ENCODE data around the gene DPEP2.

The DPEP2 gene

DNA sequence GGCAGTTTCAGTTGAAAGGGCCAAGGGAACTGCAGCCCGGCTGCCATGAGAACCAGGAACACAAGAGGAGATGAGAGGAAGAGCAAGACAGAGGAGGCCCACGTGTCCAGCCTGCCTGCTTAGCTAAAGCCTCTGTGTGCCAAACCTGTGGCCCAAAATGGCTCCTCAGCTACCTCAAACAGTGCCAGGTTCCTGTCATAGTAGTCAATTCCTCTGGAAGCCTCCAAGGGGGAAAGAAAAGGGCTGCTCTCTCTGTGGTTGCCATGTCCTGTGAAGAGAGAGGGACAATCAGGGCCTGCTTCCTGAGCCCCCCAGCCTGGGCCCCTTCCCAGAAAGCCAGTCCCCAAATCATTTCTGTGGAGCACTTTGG, 36.0 kb downstream of the DPEP2 start:
- TF ChIP-seq FOXP2 (optimal IDR thresholded peaks at IDR 0.05; ENCODE audit: borderline replicate concordance, extremely low read depth, extremely low read length, insufficient read depth) (no peak), SIN3A (IDR thresholded peaks at IDR 0.05; ENCODE audit: borderline replicate concordance, insufficient read depth, low read length) (no peak), POLR2AphosphoS5 (IDR thresholded peaks at IDR 0.05; ENCODE audit: low read depth, low read length) (no peak), TAF1 (IDR thresholded peaks at IDR 0.05; ENCODE audit: borderline replicate concordance, insufficient read depth, low read length) (no peak)
- TF ChIP-seq, protein P1, sequence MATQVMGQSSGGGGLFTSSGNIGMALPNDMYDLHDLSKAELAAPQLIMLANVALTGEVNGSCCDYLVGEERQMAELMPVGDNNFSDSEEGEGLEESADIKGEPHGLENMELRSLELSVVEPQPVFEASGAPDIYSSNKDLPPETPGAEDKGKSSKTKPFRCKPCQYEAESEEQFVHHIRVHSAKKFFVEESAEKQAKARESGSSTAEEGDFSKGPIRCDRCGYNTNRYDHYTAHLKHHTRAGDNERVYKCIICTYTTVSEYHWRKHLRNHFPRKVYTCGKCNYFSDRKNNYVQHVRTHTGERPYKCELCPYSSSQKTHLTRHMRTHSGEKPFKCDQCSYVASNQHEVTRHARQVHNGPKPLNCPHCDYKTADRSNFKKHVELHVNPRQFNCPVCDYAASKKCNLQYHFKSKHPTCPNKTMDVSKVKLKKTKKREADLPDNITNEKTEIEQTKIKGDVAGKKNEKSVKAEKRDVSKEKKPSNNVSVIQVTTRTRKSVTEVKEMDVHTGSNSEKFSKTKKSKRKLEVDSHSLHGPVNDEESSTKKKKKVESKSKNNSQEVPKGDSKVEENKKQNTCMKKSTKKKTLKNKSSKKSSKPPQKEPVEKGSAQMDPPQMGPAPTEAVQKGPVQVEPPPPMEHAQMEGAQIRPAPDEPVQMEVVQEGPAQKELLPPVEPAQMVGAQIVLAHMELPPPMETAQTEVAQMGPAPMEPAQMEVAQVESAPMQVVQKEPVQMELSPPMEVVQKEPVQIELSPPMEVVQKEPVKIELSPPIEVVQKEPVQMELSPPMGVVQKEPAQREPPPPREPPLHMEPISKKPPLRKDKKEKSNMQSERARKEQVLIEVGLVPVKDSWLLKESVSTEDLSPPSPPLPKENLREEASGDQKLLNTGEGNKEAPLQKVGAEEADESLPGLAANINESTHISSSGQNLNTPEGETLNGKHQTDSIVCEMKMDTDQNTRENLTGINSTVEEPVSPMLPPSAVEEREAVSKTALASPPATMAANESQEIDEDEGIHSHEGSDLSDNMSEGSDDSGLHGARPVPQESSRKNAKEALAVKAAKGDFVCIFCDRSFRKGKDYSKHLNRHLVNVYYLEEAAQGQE (IDR thresholded peaks at IDR 0.05; ENCODE audit: insufficient read depth in 1 of 2, low read depth in 2 of 2, low read length in 2 of 2): no peak

DNA sequence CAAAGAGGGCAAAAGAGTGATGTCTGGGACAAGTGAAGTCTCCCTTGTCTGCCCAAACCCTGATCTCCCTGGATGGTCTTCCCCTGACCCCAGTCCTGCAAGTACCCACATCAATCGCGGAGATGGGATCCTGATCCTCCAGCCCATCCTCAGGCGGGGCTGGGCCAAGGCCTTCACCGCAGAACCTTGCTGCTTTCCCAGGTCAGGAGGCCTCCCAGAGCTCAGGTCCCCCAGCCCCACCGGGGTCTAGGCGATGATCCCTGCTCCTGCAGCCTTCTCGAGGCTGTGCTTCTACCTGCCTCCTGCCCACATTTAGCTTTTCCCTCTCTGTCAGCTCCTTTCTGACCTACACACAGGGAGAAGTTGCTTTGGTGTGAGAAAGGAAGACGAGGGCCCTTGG, 37.1 kb downstream of the DPEP2 start:
- TF ChIP-seq POLR2AphosphoS5 (IDR thresholded peaks at IDR 0.05; ENCODE audit: low read depth, low read length) (no peak), SIN3A (IDR thresholded peaks at IDR 0.05; ENCODE audit: borderline replicate concordance, insufficient read depth, low read length) (no peak)

DNA sequence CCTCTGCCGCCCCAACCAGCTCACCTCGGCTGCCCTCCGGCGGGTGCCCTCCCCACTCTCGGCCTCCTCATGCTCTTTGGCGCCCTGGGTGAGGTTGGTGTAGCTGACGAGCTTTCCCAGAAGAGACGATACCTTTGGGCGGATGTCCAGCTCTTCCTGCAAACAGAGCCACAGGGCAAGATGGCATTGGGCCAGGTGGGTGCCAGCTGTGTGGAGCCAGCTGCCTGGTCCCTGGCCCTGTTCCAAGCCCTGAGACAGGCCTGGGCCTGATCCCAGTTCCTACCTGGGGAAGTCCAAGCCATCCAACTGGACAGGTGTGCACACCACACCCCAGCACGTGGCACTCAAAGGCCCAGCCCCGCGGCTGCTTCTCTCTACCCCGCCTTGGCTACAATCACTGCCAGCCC, 37.7 kb downstream of the DPEP2 start:
- no peak for TF ChIP-seq TAF1 (IDR thresholded peaks at IDR 0.05; ENCODE audit: borderline replicate concordance, insufficient read depth, low read length)
- TF ChIP-seq, protein P1 (IDR thresholded peaks at IDR 0.05; ENCODE audit: insufficient read depth in 1 of 2, low read depth in 2 of 2, low read length in 2 of 2): no peak
- TF ChIP-seq SIN3A (IDR thresholded peaks at IDR 0.05; ENCODE audit: borderline replicate concordance, insufficient read depth, low read length): no peak
- TF ChIP-seq POLR2AphosphoS5 (IDR thresholded peaks at IDR 0.05; ENCODE audit: low read depth, low read length): no peak
- no peak for TF ChIP-seq FOXP2 (optimal IDR thresholded peaks at IDR 0.05; ENCODE audit: borderline replicate concordance, extremely low read depth, extremely low read length, insufficient read depth)

DNA sequence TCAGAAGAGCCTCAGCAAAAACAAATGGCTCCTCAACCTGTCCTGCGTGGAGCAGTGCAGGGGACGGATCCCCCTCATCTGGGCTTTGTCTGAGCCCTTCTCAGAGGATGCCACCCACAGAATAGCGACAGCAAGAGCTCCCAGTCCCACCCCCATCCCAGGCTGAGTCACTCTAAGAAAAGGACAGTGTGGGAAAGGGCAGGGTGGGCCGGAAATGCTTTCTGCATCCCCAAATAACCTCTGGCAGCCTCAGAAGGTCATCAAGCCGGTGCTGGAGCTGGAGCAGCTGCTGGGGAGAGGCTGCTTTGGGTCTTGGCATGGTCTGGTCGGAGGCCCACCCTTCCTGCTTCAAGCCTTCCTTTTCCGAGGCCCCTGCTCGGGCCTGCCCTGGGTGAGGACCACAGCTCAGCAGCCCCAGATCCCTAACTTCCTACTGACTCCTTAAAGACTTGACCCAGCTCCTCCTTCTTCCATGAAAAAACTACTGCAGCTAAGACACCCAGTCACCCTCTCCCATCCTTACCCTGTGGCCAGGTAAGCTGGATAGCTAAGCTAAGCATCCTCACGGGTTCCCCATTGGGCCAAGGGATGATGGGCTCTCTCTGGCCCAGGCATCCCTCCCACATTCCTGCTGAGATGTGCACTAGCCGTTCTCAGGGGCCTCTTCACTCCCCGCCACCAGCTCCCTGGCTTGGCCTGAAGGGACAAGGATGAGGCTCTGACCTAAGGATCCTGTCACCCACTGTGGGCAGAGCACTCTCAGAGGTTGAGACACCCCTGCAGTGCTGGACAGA, 39.6 kb downstream of the DPEP2 start:
- no peak for TF ChIP-seq SIN3A (IDR thresholded peaks at IDR 0.05; ENCODE audit: borderline replicate concordance, insufficient read depth, low read length)
- TF ChIP-seq TAF1 (IDR thresholded peaks at IDR 0.05; ENCODE audit: borderline replicate concordance, insufficient read depth, low read length): no peak
- TF ChIP-seq POLR2AphosphoS5 (IDR thresholded peaks at IDR 0.05; ENCODE audit: low read depth, low read length): no peak
- TF ChIP-seq, protein P1 (IDR thresholded peaks at IDR 0.05; ENCODE audit: insufficient read depth in 1 of 2, low read depth in 2 of 2, low read length in 2 of 2): no peak
- no peak for TF ChIP-seq FOXP2 (optimal IDR thresholded peaks at IDR 0.05; ENCODE audit: borderline replicate concordance, extremely low read depth, extremely low read length, insufficient read depth)

DNA sequence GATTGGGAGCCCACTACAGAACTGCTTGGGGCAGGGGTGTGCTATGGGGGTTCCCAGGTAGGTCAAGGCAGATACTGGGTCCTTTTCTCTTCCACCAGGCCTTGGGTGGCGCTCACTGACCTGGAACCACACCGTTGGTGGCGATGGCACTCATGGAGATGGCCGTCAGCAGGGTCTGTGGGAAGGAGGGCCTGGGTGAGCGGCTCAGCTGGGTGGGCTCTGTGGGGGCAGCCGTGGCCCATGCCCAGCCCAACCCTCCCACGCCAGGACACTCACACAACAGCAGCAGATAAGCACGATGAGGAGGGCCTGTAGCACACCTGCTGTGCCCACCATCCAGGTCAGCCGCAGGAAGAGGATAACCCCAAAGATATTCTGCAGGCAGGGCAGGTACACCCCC, 41.7 kb downstream of the DPEP2 start:
- no peak for TF ChIP-seq POLR2AphosphoS5 (IDR thresholded peaks at IDR 0.05; ENCODE audit: low read depth, low read length)
- no peak for TF ChIP-seq TAF1 (IDR thresholded peaks at IDR 0.05; ENCODE audit: borderline replicate concordance, insufficient read depth, low read length)
- TF ChIP-seq, protein P1 (IDR thresholded peaks at IDR 0.05; ENCODE audit: insufficient read depth in 1 of 2, low read depth in 2 of 2, low read length in 2 of 2): no peak
- TF ChIP-seq FOXP2 (optimal IDR thresholded peaks at IDR 0.05; ENCODE audit: borderline replicate concordance, extremely low read depth, extremely low read length, insufficient read depth): no peak
- TF ChIP-seq SIN3A (IDR thresholded peaks at IDR 0.05; ENCODE audit: borderline replicate concordance, insufficient read depth, low read length): no peak

All from PFSK-1 (cell line).